GM06990 (cell line): ENCODE measurements around the gene RFX3.

Experiments used
- DNase-seq: peaks from one replicate; pipeline ENCODE4 v3.0.0-alpha.2; 2011; ENCODE audit not compliant: insufficient read length; ENCODE audit errors: extremely low read depth
- H3K27me3 ChIP-seq: replicated peaks from 2 replicates; pipeline ENCODE4 v1.6.0; 2011; ENCODE audit warnings: low read length; ENCODE audit not compliant: control insufficient read depth, insufficient read depth
- H3K36me3 ChIP-seq: 2 replicates; pipeline ENCODE4 v1.5.1; 2011; ENCODE audit warnings: low read length; ENCODE audit not compliant: control insufficient read depth, insufficient read depth
- H3K4me3 ChIP-seq: replicated peaks from 2 replicates; pipeline ENCODE4 v1.5.1; 2011; ENCODE audit warnings: low read depth, mild to moderate bottlenecking, control low read depth, low read length
- TF ChIP-seq, protein P1 (sequence below): IDR thresholded peaks from 2 replicates; pipeline ENCODE4 v1.5.1; 2011; ENCODE audit warnings: low read length, control low read depth, mild to moderate bottlenecking, inconsistent platforms; ENCODE audit not compliant: insufficient read depth, poor library complexity, severe bottlenecking

Gene RFX3

DNA sequence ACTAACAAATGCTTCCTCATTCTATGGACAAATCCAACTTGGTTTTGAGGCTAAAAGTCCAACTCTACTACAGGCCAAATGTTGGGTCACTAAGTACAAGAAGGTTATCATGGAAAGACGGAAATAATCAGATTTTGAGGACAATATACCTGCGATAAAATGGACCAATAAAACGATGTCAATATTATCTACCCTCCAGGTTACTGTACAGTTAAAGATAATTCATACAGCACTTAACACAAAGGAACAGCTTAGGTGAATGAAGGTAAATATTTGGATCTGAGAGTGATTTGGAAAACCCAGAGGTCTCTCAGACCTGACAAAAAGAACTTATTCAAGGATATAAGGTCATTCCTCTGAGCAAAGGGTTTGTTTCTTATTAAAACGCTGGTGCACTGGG, 352.4 kb downstream of the RFX3 start:
- H3K4me3 ChIP-seq = no peak overlapping the region
- no peaks in the 10 kb centered on the region; the same call in 1 of the 2 replicates for H3K27me3 ChIP-seq
- no peaks in the 10 kb centered on the region for H3K36me3 ChIP-seq
- TF ChIP-seq, protein P1, sequence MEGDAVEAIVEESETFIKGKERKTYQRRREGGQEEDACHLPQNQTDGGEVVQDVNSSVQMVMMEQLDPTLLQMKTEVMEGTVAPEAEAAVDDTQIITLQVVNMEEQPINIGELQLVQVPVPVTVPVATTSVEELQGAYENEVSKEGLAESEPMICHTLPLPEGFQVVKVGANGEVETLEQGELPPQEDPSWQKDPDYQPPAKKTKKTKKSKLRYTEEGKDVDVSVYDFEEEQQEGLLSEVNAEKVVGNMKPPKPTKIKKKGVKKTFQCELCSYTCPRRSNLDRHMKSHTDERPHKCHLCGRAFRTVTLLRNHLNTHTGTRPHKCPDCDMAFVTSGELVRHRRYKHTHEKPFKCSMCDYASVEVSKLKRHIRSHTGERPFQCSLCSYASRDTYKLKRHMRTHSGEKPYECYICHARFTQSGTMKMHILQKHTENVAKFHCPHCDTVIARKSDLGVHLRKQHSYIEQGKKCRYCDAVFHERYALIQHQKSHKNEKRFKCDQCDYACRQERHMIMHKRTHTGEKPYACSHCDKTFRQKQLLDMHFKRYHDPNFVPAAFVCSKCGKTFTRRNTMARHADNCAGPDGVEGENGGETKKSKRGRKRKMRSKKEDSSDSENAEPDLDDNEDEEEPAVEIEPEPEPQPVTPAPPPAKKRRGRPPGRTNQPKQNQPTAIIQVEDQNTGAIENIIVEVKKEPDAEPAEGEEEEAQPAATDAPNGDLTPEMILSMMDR = no peak
- no peak for DNase-seq

DNA sequence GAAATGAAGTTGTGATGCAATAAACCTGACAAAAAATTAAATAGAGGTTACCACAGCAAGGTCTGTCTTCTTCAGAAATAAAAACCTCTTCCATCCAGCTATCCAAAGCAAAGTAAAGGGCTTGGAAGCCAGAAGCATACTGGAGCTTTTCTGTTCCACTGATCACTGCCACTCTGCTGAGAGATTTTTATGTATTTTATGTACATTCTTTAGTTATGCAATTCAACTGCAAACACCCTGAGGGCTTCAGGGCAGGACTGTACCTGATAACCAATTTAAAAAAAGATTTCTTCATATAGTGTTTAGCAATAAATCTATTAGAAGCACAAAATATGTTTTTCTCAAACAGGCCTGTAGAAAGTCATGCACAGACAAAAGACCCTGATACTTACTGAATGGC, 355.0 kb downstream of the RFX3 start:
- H3K27me3 ChIP-seq = no peaks in the 10 kb centered on the region
- DNase-seq = no peak
- H3K4me3 ChIP-seq = no peak overlapping the region
- H3K36me3 ChIP-seq = no peaks in the 10 kb centered on the region
- TF ChIP-seq, protein P1 = no peak
